K562 (cell line): ENCODE data around the gene FOSL1. TPM values are rescaled to one million over a fixed set of nuclear protein-coding genes. Genes with fewer than 3 reads are reported as not detected.

Experiments
- ATAC-seq: fragments of 200-7000 bp; cut with Tn5 transposase; 3 replicates; pipeline ENCODE4 v1.9.1; 2020; ENCODE audit warnings: moderate library complexity
- BruUV-seq: library from RNA; stranded (reverse); fragments of 400-500 nt; replicated peaks from 2 replicates; lab custom pipeline; 2021; lab: Mats Ljungman, UMichigan
- CTCF ChIA-PET: fragments of 300-600 bp; formaldehyde crosslinking; extraction: SDS; loops from one replicate; lab custom pipeline; 2021; ENCODE audit warnings: low intra/inter-chr PET ratio; lab: Yijun Ruan, JAX
- POLR2A ChIA-PET: fragments of 300-600, 350-650 bp; sonication (Branson Sonifier 250); formaldehyde crosslinking; extraction: SDS; loops from one replicate; lab custom pipeline; 2021; ENCODE audit warnings: antibody characterized with exemption, inconsistent platforms; lab: Yijun Ruan, JAX
- DNase-seq, 4 experiments: peaks; one replicate each; pipeline versions ENCODE4 v3.0.0 to v3.0.0-alpha.2; 2011 to 2018; ENCODE audit warnings: low spot score in 3 of 4, mixed read lengths in 3 of 4; ENCODE audit errors: extremely low read depth in 1 of 4
- FAIRE-seq: peaks from 2 replicates; lab custom pipeline; 2011; peaks lifted over from hg19 to GRCh38; lab: Jason Lieb, UNC
- H2AFZ ChIP-seq: 2 replicates; pipeline ENCODE4 v1.6.0; 2011; ENCODE audit warnings: low read depth, low read length, control low read depth, inconsistent platforms
- H3K27ac ChIP-seq: fragments of 200-600 bp; 3 replicates; pipeline ENCODE4 v1.8.0; 2011; ENCODE audit warnings: low read depth, mild to moderate bottlenecking, control low read depth, inconsistent platforms, low read length, moderate library complexity, mixed read lengths; ENCODE audit errors: extremely low read depth
- H3K27me3 ChIP-seq, 2 experiments: fragments of 300-600 bp in 1 of 2; 2 replicates in 1 of 2; 3 replicates in 1 of 2; pipeline versions ENCODE4 v1.6.0 to v1.8.0; 2011; ENCODE audit warnings: inconsistent platforms in 2 of 2, low read length in 2 of 2, mild to moderate bottlenecking in 1 of 2, mixed read lengths in 1 of 2, moderate library complexity in 1 of 2; ENCODE audit not compliant: control insufficient read depth in 2 of 2, insufficient read depth in 2 of 2
- H3K36me3 ChIP-seq: fragments of 300-600 bp; 3 replicates; pipeline ENCODE4 v1.8.0; 2011; ENCODE audit warnings: mild to moderate bottlenecking, low read length, inconsistent platforms; ENCODE audit not compliant: control insufficient read depth, insufficient read depth
- H3K4me1 ChIP-seq, 2 experiments: fragments of 200-600 bp in 1 of 2; replicated peaks in 1 of 2; 2 replicates in 1 of 2; 3 replicates in 1 of 2; pipeline versions ENCODE4 v1.5.1 to v1.8.0; 2011; ENCODE audit warnings: inconsistent platforms in 2 of 2, low read length in 2 of 2, mild to moderate bottlenecking in 1 of 2, mixed read lengths in 1 of 2, moderate library complexity in 1 of 2; ENCODE audit not compliant: control insufficient read depth in 2 of 2, insufficient read depth in 2 of 2
- H3K4me2 ChIP-seq: 2 replicates; pipeline ENCODE4 v1.6.1; 2011; ENCODE audit warnings: low read length, control low read depth, inconsistent platforms, mixed read lengths; ENCODE audit not compliant: insufficient read depth
- H3K4me3 ChIP-seq: fragments of 200-600 bp; sonication (generic), shearing (Covaris generic); 2 replicates; pipeline ENCODE4 v1.5.1; 2016; ENCODE audit warnings: control low read depth, inconsistent platforms
- H3K79me2 ChIP-seq: fragments of 200-600 bp; 3 replicates; pipeline ENCODE4 v1.8.0; 2011; ENCODE audit warnings: low read length, inconsistent platforms; ENCODE audit not compliant: control insufficient read depth, insufficient read depth
- H3K9ac ChIP-seq, 2 experiments: 2 replicates each; pipeline versions ENCODE4 v1.6.0 to v1.6.1; 2011; ENCODE audit warnings: low read depth in 2 of 2, low read length in 2 of 2, control low read depth in 1 of 2, inconsistent platforms in 1 of 2, mild to moderate bottlenecking in 1 of 2, mixed read lengths in 1 of 2; ENCODE audit not compliant: insufficient read depth in 1 of 2
- H3K9me1 ChIP-seq: one replicate; pipeline ENCODE4 v1.6.0; 2011; ENCODE audit warnings: inconsistent platforms, mild to moderate bottlenecking, low read length, moderate library complexity; ENCODE audit not compliant: control insufficient read depth, insufficient read depth
- H3K9me3 ChIP-seq: replicated peaks from 2 replicates; pipeline ENCODE4 v1.5.1; 2011; ENCODE audit warnings: low read depth, low read length, inconsistent platforms; ENCODE audit not compliant: control insufficient read depth, insufficient read depth
- H4K20me1 ChIP-seq: replicated peaks from 2 replicates; pipeline ENCODE4 v1.6.1; 2011; ENCODE audit warnings: low read length, inconsistent platforms, mixed read lengths; ENCODE audit not compliant: control insufficient read depth, insufficient read depth
- POLR2G ChIP-seq: fragments of 200-400 bp; formaldehyde crosslinking; IDR thresholded peaks from 2 replicates; pipeline ENCODE4 v1.6.1; 2017; ENCODE audit warnings: low read depth, mild to moderate bottlenecking, antibody characterized with exemption, low read length, moderate library complexity
- RBM22 ChIP-seq: fragments of 200-400 bp; formaldehyde crosslinking; IDR thresholded peaks from 2 replicates; pipeline ENCODE4 v1.6.1; 2018; ENCODE audit warnings: low read length, low read depth; ENCODE audit not compliant: poor library complexity, severe bottlenecking
- TRIM24 ChIP-seq, 2 experiments: fragments of 450-650 bp; IDR thresholded peaks; 2 replicates each; pipeline ENCODE4 v1.6.1; 2016
- ZBTB1 ChIP-seq: sonication (generic); formaldehyde crosslinking; IDR thresholded peaks from 2 replicates; pipeline ENCODE4 v1.8.1; 2023; ENCODE audit warnings: missing genetic modification reagents, low read depth, mild to moderate bottlenecking, borderline replicate concordance
- ZNF3 ChIP-seq: fragments of 250-450 bp; sonication (Bioruptor Pico); IDR thresholded peaks from 2 replicates; pipeline ENCODE4 v1.5.0; 2021; ENCODE audit warnings: mild to moderate bottlenecking, moderate library complexity
- WGBS: fragments of 100-300 bp; shearing (Covaris generic); methylation state at CpG from one replicate; pipeline ENCODE4 v1.1.6; 2016; ENCODE audit warnings: low coverage, mixed read lengths; ENCODE audit not compliant: insufficient coverage; ENCODE audit errors: missing lambda C conversion rate; 5-methylcytosine and 5-hydroxymethylcytosine counted together
- in situ Hi-C: fragments of 300-500 bp; cut with MboI; formaldehyde crosslinking; loops from 4 replicates; pipeline ENCODE4 v1.15.0; 2018; ENCODE audit warnings: inconsistent platforms, mixed read lengths
- intact Hi-C: fragments of 100-400 bp; cut with micrococcal nuclease; formaldehyde crosslinking; loops from 2 replicates; pipeline ENCODE4 v1.14.2; 2022
- polyA plus RNA-seq, 8 experiments: library from polyadenylated mRNA; depleted of rRNA in 4 of 8; stranded (reverse) in 5 of 8; unstranded in 3 of 8; fragments of >200 nt; fragmentation: Nextera tagmentation in 2 of 8; fragmentation: Illumina TruSeq in 1 of 8; extraction: Ambion mirVana in 2 of 8; extraction: Trizol in 1 of 8; gene quantifications; 2 replicates each; pipeline versions ENCODE4 v1.2.1 to v1.2.3, GENCODE V29; 2011 to 2014; ENCODE audit warnings: inconsistent platforms in 1 of 8, missing spikeins in 1 of 8
- total RNA-seq, 7 experiments: library from RNA; depleted of rRNA in 6 of 7; stranded (reverse); fragments of >200 nt in 6 of 7; fragmentation: Illumina TruSeq in 2 of 7; extraction: Trizol in 2 of 7; gene quantifications; 2 replicates each; pipeline versions ENCODE4 v1.2.1 to v1.2.3, GENCODE V29; 2011 to 2021; ENCODE audit warnings: low replicate concordance in 1 of 7

The FOSL1 gene
- total and polyA plus RNA-seq, 9 of the 15 experiments (the other 6 are each of a cell fraction or from before 2014, with no cell fraction given) = 3.5 to 39.6 (median 10.0) TPM

GRCh38 chr11:65870706-65871681 lies 29.2 kb downstream of the FOSL1 start:
- in situ Hi-C loops (no loop called here), intact Hi-C loops (no loop called here)
- Histone ChIP-seq H3K9me3 (no peaks in the 10 kb centered on the region), H3K27me3 (no peaks in the 10 kb centered on the region), H2AFZ (0 out of 2 replicates have a peak overlapping the region, but pooled peaks have one; percentile 24), H3K4me2 (no peak overlapping the region), H3K79me2 (no peaks in the 10 kb centered on the region), H3K9ac (peak overlapping the region in 1 of 2 experiments; percentile 81; a peak in 2 of 4 replicates), H3K4me3 (no peak overlapping the region), H3K36me3 (peaks cover 22% of the 10 kb centered on the region; the same call in 2 of the 3 replicates), H3K4me1 (peaks cover 23 to 62% of the 10 kb centered on the region in 2 experiments), H4K20me1 (no peaks in the 10 kb centered on the region), H3K9me1 (no peaks in the 10 kb centered on the region), H3K27ac (no peak overlapping the region; the same call in 2 of the 3 replicates)
- DNase-seq = no peak
- ATAC-seq = no peak
- WGBS = 62% methylated on average over 21 of the region's 24 CpGs
- no peak for TF ChIP-seq TRIM24 (IDR thresholded peaks at IDR 0.05)
- TF ChIP-seq ZBTB1 (CRISPR knock-in tag) = peak; percentile 60; the same call in 1 of the 2 replicates
- peak; percentile 87 for TF ChIP-seq RBM22
- peak; percentile 45; the same call in 1 of the 2 replicates for TF ChIP-seq POLR2G
- no peak for TF ChIP-seq ZNF3 (CRISPR knock-in tag)
- ChIA-PET POLR2A (interaction anchor here (0.6 to 8.2 kb wide), 10 partner anchors 8 to 160 kb away, joined by 3 to 151 read pairs (median 4); partner anchors contain the start of genes CCDC85B, CFL1, CTSW and FIBP), CTCF (no interaction called here)
- no TSS peak for BruUV-seq
- no peak for FAIRE-seq
